Mesodermal cell (in vitro differentiated cells): ENCODE data around the gene ZNF627.
"Not testable (repeated sequence)": the region's sequence is repeated elsewhere in the genome, so short reads cannot be mapped to it uniquely, and the experiment has no call there.

ENCODE experiments used
- H3K27ac ChIP-seq: 2 replicates; pipeline ENCODE4 v1.7.0; 2013; ENCODE audit warnings: mild to moderate bottlenecking, low read depth, low read length, moderate library complexity; ENCODE audit not compliant: severe bottlenecking
- H3K36me3 ChIP-seq: 2 replicates; pipeline ENCODE4 v1.7.1; 2013; ENCODE audit warnings: mild to moderate bottlenecking, low read length, moderate library complexity; ENCODE audit not compliant: control insufficient read depth, insufficient read depth
- H3K4me1 ChIP-seq: one replicate; pipeline ENCODE4 v1.7.1; 2013; ENCODE audit warnings: mild to moderate bottlenecking, low read length; ENCODE audit not compliant: insufficient read depth, control insufficient read depth, poor library complexity, severe bottlenecking
- H3K4me3 ChIP-seq: 2 replicates; pipeline ENCODE4 v1.7.0; 2013; ENCODE audit warnings: low read length, control low read depth, mild to moderate bottlenecking; ENCODE audit not compliant: insufficient read depth, poor library complexity, severe bottlenecking; ENCODE audit errors: extremely low read depth
- H3K9me3 ChIP-seq: 2 replicates; pipeline ENCODE4 v1.7.1; 2013; ENCODE audit warnings: mild to moderate bottlenecking, low read length, moderate library complexity; ENCODE audit not compliant: control insufficient read depth
- WGBS, 2 experiments: methylation state at CpG; one replicate each; pipeline ENCODE4 v1.1.5; 2013; ENCODE audit warnings: missing lambda C conversion rate in 2 of 2; ENCODE audit not compliant: insufficient coverage in 2 of 2; 5-methylcytosine and 5-hydroxymethylcytosine counted together

ZNF627 gene

DNA sequence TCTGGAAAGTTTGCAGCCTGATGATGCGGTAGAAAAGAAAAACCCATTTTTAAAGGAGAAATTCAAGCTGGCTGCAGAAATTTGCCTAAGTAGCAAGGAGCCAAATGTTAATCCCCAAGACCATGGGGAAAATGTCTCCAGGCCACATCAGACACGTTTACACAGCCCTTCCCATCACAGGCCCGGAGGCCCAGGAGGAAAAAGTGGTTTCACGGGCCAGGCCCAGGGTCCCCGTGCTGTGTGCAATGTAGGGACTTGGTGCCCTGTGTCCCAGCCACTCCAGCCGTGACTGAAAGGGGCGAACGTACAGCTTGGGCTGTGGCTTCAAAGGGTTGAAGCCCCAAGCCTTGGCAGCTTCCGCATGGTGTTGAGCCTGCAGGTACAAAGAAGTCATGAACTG, 35.9 kb downstream of the ZNF627 start:
- H3K27ac ChIP-seq, result no peak overlapping the region
- WGBS, 2 experiments, result 78 to 84% methylated on average over 5 to 8 of the region's 9 CpGs
- H3K4me1 ChIP-seq, result no peaks in the 10 kb centered on the region
- peaks cover 10% of the 10 kb centered on the region for H3K9me3 ChIP-seq
- H3K36me3 ChIP-seq, result no peaks in the 10 kb centered on the region
- no peak overlapping the region for H3K4me3 ChIP-seq

DNA sequence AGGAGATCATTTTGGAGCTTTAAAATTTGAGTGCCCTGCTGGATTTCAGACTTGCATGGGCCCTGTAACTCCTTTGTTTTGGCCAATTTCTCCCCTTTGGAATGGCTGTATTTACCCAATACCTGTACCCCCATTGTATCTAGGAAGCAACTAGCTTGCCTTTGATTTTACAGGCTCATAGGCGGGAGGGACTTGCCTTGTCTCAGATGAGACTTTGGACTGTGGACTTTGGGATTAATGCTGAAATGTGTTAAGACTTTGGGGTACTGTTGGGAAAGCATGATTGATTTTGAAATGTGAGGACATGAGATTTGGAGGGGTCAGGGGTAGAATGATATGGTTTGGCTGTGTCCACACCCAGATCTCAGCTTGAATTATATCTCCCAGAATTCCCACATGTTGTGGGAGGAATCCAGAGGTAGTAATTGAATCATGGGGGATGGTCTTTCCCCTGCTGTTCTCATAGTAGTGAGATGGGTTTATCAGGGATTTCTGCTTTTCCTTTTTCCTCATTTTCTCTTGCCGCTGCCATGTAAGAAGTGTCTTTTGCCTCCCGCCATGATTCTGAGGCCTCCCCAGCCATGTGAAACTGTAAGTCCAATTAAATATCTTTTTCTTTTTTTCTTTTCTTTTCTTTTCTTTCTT, 36.9 kb downstream of the ZNF627 start:
- H3K9me3 ChIP-seq, H3K4me1 ChIP-seq, H3K27ac ChIP-seq, H3K4me3 ChIP-seq, H3K36me3 ChIP-seq: not testable (repeated sequence)
- WGBS, 2 experiments, result 100% methylated on average over 1 of the region's 3 CpGs; no CpG with 5 or more reads in 1 of the 2 experiments

DNA sequence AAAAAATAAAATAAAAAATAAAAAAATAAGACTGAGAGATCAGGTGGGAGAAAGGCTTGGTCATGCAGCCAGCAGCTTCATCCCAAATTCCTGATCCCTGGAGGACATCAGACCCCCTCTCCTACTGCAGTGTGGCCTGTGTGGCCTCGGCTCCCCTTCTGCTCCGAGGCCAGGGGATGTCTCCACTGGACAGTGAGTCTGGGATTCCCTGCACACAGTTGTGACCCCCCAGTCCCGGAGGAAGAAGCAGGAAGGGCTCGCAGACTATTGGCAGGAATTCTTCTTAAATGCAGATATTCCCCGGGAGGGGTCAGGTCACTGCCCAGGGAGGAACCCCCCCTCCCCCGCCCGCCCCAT, 41.9 kb downstream of the ZNF627 start:
- Histone ChIP-seq H3K9me3 (no peaks in the 10 kb centered on the region), H3K36me3 (no peaks in the 10 kb centered on the region), H3K4me3 (peak overlapping the region; percentile 92), H3K4me1 (no peaks in the 10 kb centered on the region), H3K27ac (no peak overlapping the region)
- 5 to 13% methylated on average over 3 of the region's 7 CpGs for WGBS, 2 experiments

DNA sequence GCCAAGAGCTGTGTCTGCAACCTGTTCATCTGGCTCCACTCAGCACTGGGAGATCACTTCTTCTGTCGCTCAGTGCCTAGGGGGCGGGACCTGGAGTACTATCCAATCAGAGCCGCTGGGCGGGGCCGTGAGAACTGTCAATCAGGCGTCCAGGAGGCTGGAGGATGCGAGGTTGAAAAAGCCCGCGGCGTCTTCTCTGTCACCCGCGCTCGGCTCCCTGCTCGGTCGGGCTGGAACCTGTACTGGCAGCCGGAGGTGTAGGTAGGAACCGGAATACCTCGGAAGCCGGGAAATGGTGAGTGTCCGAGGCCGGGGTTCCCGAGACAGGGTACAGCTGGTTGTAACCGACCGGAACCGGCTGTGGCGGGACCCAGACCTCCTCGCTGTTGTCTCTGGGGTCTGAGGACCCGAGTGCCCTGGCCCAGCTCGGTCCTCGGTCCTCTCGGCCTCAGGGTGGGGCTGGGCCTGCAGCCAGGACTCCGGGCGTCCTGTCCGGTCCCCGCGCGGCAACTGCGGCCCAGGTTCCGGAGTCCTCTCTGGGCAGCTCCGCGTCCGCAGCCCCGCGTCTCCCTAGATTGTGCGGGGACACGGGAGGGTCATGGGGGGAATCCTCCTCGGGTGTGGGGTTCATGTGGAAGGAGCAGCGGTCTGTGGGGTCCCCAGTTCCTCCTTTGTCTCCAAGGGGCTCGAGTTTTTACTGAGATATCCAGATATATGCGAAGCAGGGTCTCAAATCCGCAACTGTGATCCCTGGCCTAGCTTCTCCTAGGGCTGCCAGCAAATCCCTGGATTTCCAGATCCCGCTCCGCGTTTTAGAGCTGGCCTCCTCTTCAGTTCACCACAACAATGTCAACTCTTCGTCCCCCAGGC, 42.6 kb downstream of the ZNF627 start:
- H3K9me3 ChIP-seq, result no peaks in the 10 kb centered on the region
- H3K4me3 ChIP-seq, result peak overlapping the region; percentile 92
- peaks cover 4% of the 10 kb centered on the region for H3K36me3 ChIP-seq
- no peaks in the 10 kb centered on the region for H3K4me1 ChIP-seq
- H3K27ac ChIP-seq, result peak overlapping the region; percentile 87
- WGBS, 2 experiments, result 0% methylated on average over 34 to 47 of the region's 55 CpGs

DNA sequence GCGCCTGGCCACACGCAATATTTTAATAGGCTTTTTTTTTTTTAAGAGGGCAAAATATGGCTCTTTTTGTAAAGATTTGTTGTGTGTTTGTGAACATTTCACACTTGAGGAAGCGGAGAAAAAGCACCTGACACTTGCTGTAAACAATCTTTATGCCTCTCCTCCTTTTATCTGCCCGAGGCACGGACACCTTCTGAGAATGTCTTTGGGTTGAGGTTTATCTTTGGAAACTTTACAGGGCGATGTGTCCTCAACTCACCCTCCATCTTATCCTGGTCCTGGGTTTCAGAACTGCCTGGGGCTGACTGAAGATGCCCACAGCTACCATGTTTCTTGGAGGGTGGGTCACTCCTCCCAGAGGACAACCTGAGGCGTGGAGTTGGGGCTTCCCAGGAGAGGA, 44.0 kb downstream of the ZNF627 start:
- Histone ChIP-seq H3K4me1 (no peaks in the 10 kb centered on the region), H3K27ac (no peak overlapping the region), H3K36me3 (peaks cover 4% of the 10 kb centered on the region), H3K9me3 (no peaks in the 10 kb centered on the region), H3K4me3 (no peak overlapping the region)
- WGBS, 2 experiments, result 93 to 100% methylated on average over 1 to 3 of the region's 7 CpGs

DNA sequence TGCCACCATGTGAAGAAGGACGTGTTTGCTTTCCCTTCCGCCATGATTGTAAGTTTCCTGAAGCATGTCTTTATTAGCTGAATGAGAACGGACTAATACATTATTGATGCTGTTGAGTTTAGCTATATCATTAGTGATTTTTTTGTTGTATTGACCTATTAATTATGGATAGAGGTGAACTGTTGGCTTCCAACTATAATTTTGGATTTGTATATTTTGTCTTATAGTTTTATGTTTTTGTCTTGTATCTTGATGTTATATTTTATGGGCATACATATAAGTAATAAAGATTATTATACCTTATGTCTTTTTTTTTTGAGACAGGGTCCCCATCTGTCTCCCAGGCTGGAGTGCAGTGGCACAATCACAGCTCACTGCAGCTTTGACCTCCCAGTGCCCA, 45.6 kb downstream of the ZNF627 start:
- Histone ChIP-seq H3K4me3 (no peak overlapping the region), H3K9me3 (no peaks in the 10 kb centered on the region), H3K27ac (no peak overlapping the region), H3K36me3 (peaks cover 10% of the 10 kb centered on the region), H3K4me1 (no peaks in the 10 kb centered on the region)
- WGBS, 2 experiments, result no CpG with 5 or more reads among the region's 3 CpGs

DNA sequence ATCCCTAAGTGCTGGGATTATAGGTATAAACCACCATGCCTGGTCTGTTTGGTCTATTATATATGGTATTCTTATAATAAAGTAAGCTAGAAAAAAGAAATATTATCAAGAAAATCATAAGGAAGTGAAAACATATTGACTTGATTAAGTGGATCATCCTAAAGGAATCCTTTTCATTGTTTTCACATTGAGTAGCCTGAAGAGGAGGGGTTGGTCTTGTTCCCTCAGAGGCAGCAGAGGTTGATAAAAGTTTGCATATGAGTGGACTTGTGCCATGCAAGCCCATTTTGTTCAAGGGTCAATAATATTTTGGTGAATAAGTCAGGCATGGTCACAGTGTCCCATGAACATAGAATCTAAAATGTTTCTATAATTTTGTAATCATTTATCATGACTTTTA, 52.7 kb downstream of the ZNF627 start:
- Histone ChIP-seq H3K36me3 (peaks cover 70% of the 10 kb centered on the region), H3K9me3 (peaks cover 34% of the 10 kb centered on the region), H3K27ac (no peak overlapping the region), H3K4me3 (no peak overlapping the region), H3K4me1 (no peaks in the 10 kb centered on the region)

DNA sequence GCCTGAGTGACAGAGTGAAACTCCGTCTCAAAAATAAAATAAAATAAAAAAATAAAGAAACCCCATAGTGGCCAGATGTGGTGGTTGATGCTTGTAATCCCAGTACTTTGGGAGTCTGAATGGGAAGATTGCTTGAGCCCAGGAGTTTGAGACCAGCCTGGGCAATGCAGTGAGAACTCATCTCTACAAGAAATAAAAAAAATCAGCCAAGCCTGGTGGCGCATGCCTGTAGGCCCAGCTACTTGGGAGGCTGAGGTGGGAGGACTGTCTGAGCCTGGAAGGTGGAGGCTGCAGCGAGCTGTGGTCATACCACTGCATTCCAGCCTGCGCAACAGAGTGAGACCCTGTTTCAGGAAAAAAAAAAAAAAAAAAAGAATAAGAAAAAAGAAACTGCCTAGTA, 53.8 kb downstream of the ZNF627 start:
- peaks cover 79% of the 10 kb centered on the region for H3K36me3 ChIP-seq
- no CpG with 5 or more reads among the region's 4 CpGs for WGBS, 2 experiments
- H3K9me3 ChIP-seq, result peaks cover 34% of the 10 kb centered on the region
- H3K4me3 ChIP-seq, result no peak overlapping the region
- H3K4me1 ChIP-seq, result no peaks in the 10 kb centered on the region
- no peak overlapping the region for H3K27ac ChIP-seq

DNA sequence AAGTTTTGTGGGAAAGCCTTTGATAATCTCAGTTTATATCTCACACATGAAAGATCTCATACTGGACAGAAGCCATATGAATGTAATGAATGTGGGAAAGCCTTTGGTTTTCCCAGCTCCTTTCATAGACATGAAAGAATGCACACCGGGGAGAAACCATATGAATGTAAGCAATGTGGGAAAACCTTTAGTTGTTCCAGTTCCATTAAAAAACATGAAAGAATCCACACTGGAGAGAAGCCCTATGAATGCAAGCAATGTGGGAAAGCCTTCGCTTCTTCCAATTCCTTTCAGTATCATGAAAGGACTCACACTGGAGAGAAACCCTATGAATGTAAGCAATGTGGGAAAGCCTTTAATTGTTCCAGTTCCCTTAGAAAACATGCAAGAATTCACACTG, 54.8 kb downstream of the ZNF627 start:
- peaks cover 34% of the 10 kb centered on the region for H3K9me3 ChIP-seq
- H3K4me1 ChIP-seq, result no peaks in the 10 kb centered on the region
- H3K36me3 ChIP-seq, result peaks cover 84% of the 10 kb centered on the region
- H3K4me3 ChIP-seq, result no peak overlapping the region
- WGBS, 2 experiments, result 100% methylated on average over 1 of the region's 2 CpGs
- no peak overlapping the region for H3K27ac ChIP-seq

DNA sequence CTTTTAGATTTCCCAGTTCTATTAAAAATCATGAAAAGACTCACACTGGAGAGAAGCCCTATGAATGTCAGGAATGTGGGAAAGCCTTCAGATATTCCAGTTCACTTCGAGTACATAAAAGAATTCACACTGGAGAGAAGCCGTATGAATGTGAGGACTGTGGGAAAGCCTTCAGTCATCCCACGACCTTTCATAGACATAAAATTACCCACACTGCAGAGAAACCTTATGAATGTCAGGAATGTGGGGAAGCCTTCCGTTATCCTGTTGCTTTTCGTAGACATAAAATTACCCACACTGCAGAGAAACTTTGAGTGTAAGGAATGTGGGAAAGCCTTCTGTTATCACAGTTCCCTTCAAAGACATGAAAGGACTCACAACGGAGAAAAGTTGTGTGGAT, 55.2 kb downstream of the ZNF627 start:
- no peaks in the 10 kb centered on the region for H3K4me1 ChIP-seq
- no peak overlapping the region for H3K4me3 ChIP-seq
- peaks cover 82% of the 10 kb centered on the region for H3K36me3 ChIP-seq
- peaks cover 34% of the 10 kb centered on the region for H3K9me3 ChIP-seq
- H3K27ac ChIP-seq, result no peak overlapping the region
- 92% methylated on average over 2 of the region's 6 CpGs; no CpG with 5 or more reads in 1 of the 2 experiments for WGBS, 2 experiments

DNA sequence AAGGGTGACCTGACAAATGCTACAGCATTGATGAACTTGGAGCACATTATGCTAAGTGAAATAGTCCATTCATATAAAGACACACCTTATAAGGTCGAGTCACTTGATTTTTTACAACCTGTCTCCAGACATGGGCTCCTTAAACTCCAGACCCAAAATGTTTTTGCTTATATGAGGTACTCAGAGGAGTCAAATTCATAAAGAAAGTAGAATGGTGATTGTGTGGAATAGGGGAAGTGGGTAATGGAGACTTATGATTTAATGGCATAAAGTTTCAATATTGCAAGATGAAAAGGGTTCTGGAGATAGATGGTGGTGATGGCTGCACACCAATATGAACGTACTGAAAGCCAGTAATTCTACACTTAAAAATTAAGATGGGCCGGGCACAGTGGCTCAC, 59.3 kb downstream of the ZNF627 start:
- Histone ChIP-seq H3K9me3 (peaks cover 21% of the 10 kb centered on the region), H3K36me3 (peaks cover 48% of the 10 kb centered on the region), H3K27ac (no peak overlapping the region), H3K4me3 (no peak overlapping the region), H3K4me1 (no peaks in the 10 kb centered on the region)
- 94 to 100% methylated on average over 2 of the region's 3 CpGs for WGBS, 2 experiments
